ENCODE measurements around the gene MFAP3.
"Not testable (repeated sequence)": the region's sequence is repeated elsewhere in the genome, so short reads cannot be mapped to it uniquely, and the experiment has no call there.

The MFAP3 gene

DNA sequence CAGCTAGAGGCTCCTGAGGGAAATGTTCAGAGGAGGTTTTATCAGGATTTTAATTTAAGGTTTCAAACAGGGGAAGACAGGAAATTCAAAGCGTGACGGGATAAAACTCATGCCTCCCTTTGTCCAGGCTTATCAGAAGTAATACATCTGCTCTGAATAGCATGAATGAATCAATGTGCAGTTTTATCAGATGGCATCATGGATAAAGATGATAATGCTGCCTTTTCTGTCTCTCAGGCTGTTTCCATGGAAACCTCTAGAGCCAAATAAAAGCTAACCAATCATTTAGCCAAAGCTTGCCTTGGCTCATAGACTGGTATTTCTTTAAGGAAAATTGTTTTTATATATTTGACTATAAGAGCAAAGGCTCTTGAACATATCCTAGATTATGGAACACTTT lies 16.4 kb downstream of the MFAP3 start:
- DNase-seq = no peak

DNA sequence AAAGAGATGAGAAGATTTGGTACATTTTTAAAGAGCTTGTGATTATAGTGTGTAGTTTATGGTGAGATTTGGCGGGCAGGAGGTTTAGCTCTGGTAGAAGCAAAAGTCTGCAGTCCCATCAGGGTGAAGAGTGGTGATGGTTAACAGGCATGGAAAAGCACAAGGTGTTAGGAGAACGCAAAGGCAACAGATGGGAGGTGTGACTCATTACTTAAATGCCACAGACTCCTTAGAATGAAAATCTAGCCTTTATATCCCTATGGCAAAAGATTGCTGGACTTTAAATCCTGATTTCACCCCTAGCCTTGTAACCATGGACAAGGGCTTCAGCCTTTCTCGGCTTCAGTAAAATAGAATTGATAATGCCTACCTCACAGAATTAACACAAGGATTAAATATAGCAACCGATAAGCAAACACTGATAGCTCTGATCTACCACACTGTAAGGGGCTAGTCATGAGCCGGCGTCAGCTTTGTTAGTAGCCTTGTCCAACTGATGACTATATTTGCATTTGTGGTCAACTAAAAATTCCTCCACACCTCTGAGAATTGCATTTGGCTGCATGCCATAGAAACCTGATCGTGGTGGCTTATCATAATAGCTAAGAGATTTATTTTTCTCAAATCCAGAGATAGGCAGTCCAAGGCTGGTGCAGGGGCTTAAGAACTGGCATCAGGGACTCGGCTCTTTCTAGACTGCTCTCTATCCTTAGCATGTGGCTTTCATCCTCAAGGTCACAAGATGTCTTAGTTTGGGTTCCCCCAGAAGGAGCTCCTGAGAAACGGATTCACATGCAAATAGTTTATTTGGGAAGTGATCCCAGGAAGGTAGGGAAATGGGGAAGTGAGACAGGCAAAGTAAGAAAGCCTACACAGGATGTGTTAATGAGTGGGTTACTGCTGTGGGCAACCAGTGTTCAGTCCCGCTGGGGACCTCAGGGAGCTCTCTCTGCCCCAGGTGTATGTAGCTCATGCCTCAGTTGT lies 19.6 kb downstream of the MFAP3 start:
- DNase-seq = no peak

DNA sequence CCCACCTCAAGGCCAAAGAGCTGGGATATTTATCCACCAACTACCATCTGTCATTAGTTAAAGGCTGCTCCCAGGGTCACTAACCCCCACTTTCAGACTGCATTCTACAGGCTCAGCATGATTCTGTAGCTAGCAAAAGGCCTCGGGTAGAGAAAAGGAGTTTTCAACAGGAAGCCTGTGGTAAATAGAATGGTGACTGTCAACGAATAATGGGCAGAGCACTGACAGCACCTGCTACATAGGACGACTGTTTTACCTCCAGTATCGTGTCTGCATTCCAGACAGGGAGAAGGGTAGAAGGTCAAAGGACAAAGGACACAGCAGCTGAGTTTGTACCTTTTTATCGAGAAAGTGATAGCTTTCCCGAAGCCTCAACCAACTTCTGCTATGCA lies 20.3 kb downstream of the MFAP3 start:
- no peak for DNase-seq

DNA sequence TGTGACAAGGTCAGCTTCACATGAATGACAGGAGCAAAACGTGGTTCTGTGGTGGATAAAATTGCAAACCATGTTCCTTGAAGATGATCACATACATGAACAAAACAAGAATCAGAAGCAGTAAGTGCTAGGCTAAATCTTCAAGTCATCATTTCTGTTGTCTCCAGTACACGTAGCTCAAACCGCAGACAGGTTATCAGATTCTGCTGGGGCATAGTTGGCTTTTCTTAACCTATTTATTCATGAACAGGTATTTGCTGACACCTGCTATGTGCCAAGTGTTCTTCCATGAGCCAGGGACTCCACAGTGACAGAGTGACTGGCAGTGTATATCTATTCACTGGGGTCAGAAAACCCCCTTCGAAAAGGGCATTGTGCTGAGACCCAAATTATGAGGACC lies 20.8 kb downstream of the MFAP3 start:
- no peak for DNase-seq

DNA sequence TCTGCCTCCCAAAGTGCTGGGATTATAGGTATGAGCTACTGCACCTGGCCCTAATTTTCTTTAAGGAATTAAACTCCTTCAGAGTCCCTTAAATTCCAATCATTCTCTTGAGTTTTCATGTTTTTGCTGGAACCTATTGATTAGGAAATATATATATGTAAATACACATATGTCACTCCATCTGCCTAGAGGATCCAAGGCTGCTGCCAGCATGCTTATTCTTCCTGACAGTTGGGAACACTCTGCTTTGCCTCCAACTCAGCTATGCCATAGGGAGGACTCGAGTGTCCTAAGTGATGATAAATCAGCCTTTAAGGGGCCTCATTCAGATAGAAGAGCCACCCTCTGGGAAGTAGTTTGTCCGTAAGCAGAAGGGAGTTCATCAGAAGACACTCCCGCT lies 21.8 kb downstream of the MFAP3 start:
- DNase-seq = no peak

DNA sequence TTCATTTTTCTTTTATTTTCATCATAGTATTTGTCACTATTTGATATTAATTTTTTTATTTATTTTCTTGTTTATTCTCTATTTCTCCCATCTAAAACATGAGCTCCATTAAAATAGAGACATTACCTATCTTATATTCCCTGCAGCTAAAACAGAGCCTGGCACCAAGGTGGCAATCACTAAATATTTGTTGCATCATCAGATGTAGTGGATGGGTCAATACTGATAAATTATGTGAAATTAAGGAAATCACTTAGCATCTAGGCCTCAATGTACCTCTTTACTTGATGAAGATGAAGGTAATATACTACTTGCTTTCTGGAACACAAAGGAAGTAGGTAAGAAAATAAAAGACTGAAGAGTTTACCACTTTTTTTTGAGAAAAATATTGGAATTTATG lies 24.6 kb downstream of the MFAP3 start:
- DNase-seq = no peak

DNA sequence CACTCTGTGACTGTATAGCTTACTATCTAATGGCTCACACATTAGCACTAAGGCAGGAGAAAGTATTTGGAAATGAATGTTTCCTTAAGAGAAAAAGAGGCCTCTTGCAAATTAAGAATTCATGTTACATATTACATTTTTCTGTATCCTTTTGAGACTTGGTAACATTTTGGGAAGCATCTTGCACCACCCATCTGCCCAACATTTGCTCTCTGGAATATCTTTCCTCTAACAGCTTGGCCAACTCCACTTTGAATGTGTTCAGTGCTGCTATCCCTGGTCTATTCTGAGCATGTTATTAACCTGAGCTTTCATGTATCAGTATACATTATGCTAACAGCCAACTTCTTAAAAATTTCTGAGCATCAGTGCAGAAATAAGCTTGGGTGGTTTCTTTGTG lies 27.2 kb downstream of the MFAP3 start:
- no peak for DNase-seq

DNA sequence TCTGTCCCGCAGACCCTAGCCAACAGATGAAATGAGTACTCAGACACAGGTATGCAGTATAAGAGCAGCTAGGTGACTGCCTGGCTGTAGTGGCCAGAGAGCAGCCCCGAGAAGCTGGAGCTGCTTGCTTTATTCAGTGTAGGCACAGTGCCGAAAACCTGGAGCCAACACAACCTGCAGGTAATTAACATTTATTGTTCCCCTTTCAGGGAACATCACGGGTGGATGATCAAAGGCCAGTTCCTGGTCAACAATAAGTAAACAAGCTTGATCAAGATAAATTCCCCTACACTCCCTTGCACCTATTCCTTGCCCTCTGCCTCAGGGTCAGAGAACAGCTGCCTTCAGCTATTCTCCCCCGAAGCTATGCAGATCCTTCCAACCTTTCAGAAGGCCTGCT lies 31.1 kb downstream of the MFAP3 start:
- DNase-seq = not testable (repeated sequence)

DNA sequence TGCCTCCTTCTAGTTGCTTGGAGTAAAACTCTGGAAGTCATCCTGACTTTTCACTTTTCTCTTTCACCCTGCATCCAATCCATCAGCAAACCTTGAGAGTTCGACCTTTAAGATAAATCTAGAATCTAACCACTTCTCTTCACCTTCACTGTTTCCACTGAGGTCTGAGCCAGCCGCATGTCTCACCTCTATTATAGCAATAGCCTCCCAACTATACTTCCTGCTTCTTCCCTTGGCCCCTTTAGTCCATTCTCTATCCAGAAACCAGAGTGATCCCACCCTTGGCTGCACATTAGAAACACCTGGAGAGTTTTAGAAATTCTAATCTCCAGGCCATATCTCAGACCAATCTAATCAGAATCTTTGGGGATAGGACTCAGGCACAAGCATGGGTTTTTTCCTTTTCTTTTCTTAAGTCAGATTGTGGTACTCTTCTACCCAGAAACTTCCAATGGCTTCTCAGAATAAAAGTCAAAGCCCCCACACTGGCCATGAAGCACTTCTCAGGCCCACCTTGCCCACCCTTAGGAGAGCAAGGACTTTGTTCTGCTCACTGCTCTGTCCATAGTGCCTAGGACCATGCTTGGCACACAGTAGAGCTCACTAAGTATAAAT lies 33.1 kb downstream of the MFAP3 start:
- no peak for DNase-seq

DNA sequence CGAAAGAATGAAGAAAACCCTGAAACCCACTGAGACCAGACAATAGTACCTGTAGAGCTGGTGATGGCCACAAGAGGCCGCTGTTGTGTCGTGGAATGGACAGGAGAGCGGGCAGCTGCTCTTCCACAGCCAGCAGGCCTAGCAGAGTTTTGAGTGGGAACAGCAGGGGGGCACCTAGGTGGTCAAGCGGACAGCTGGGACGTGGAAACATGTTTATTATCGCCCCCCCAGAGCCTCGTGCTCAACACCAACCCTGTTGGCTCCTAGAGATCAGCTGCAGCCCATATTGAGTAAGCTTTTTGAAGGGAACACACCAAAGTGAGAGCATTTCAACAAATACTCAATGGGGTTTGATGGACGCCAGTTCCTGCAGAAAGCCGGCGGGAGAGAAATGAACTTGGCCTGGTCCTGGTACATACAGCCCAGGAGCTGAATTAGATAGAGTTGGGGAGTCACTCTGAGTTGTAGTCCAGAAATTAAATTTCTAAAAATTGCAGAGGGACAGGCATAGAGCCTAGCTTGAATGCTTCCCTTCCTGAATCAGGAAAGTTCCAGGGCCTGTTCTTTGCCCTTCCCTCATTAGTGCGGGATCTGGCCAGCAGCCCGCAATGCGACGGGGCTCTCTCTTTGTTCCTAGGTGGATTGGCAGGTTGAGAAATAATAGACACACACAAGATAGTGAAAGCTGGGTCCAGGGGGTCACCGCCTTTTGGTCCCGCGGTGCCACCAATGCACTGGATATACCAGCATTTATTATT lies 33.8 kb downstream of the MFAP3 start:
- DNase-seq = peak; percentile 82

DNA sequence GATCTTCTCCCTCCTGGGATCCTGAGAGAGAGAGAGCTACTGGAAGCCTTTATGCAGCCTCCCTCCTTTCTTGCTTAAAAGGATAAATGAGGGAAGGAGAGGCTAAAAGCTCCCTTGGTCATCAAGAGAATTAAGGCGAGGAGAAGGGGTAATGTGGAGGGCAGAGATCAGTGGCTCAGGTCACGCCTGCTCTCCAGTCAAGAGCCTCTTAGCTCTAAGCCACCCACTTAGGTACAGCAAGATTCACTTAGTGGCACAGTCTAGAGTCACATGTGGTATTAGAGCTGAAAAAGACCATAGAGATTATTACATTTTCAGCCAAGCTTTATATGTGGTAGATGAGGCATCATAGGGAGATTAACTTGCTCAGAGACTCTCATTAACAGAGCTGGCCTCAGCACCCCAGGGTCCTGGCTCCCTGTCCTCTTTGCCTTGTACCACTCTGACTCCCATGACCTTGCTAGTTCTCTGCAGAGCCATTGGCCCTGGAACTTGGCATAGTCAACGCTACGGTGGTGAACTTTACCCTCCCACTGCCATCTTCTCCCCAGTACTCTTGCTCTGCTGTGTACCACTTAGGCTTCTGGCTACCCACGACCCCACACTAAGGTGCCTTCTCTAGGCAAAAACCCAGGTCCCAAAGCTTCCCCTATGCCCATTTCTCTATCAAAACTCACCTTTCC lies 37.6 kb downstream of the MFAP3 start:
- DNase-seq = no peak

DNA sequence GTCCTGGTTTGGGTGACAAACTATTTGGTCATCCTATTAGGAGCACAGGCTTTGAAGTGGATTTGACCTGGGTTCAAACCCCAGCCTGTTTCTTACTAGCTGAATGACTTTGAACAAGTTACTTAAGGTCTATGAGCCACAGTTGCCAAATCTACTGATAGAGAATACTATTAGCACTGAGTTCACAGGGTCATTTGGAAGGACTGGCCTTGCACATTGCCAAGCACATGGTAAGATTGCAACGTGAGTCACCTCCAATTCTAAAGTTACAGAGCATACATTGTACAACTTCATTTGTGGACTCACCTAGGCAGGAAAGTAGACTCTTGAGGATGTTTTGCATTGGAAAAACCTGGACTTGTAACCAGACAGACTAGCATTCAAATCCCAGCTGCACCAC lies 38.9 kb downstream of the MFAP3 start:
- DNase-seq = no peak

DNA sequence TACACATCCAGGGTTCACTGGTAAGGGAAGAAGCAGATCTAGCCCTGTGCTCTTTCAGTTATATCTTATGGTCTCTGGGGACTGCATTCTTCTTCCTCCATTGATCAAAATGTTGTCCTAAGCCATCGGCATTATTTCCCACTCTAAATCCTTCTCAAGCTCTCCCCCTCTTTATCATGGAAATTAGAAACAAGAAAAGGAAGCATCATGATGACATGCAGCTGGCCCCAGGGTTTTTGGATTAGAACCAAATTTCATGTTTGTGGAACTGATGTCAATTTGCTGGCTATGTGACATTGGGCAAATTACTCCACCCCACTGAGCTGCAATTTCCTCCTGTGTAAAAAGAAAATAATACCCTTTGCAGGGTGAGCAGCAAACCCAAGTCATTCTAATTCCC lies 39.5 kb downstream of the MFAP3 start:
- DNase-seq = no peak

DNA sequence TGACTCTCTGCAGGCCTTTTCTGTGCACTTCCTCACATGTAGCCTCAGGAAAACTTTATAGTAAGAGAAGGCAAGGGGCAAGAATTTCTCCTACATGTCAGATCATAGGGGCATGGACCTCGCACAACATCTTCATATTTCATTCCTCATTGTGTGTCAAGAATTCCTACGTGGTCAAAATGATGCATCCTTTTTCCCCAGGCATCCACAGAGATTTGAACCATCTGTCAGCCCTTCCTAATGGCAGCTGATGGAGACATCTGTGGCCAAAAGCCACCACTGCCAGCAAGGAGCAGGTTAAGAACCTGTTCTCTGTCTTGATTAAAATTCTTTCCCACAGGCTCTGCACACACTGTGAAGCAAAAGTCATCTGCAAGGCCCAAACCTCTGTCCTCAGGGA lies 42.5 kb downstream of the MFAP3 start:
- DNase-seq = no peak

DNA sequence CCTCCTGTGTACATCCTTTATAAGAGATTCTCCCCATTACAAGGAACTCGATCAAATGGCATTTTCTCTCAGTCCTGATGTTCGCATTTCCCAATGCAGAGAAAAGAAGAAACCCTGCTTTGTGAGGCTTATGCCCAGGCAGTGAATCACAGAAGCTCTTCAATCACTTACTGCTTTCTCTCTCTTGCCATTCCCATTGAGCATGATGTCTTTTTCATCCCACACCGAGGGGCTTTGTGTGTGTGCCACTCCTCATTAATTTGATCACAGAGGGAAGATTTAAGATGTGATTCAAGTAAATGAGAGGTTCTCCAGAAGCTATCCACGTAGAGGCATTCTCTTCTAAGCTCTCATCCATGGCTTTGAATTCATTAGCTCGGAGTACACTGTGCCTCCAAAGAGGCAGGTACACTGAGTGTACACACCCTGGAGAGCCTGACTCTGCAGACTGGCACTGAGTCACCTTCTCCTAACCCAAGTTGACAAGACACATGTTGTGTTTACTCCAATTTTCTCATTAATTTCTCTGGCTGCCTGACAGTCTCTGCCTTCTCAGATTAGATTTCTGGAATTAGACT lies 45.4 kb downstream of the MFAP3 start:
- DNase-seq = no peak

DNA sequence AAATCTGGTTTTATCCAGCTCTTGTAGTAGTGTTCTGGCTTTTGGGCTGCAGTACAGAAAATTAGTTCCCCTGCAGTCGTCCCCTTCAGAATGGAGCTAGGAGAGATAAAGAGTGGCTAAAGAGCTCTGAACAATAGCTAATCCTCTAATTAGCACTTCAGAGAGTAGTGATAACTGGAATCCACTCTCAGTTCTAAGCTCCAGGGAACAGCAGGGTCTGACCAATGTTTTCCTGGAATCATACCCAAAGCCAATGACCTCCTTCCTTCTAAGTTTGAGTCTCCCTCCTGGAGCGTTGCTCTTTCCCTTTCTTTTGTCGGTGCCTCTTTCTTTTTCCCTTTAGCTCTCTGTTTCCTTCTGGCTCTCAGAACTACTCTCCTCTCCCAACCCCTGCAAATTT lies 47.4 kb downstream of the MFAP3 start:
- no peak for DNase-seq

DNA sequence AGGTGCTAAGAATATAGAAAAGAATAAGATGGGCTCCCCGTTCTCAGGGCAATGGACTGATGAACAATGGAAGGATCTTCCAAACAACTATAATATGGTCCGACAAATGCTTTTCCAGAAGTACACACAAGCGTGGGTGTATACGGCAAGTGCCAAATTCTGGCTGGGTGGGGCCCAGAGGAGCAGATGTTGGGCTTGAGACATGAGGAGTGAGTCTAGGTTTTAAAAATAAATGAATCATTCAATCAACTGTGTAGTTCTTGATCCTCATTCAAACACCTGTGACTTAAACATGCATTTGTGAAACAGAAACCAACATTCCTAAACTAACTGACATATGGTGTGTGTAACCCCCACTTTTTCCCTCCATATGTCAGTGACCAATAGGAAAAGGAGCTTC lies 47.9 kb downstream of the MFAP3 start:
- no peak for DNase-seq

DNA sequence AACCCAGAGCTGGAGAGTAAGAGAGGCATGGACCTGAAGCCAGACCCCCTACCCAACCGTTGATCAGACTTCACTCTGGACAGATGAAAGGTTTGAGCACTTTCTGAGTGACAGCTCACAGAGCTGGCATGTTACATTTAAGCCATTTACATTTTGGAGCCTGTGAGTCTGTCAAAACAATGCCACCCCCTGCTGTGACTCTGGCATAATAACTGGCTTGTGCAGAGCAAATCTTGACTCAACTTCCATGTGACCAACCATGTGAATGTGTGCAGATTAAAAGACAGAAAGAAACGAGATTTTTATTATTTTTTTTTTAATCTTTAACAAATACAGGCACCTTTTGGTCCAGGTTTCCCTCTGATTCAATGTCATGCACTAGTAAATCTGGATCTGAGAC lies 48.5 kb downstream of the MFAP3 start:
- DNase-seq = no peak

DNA sequence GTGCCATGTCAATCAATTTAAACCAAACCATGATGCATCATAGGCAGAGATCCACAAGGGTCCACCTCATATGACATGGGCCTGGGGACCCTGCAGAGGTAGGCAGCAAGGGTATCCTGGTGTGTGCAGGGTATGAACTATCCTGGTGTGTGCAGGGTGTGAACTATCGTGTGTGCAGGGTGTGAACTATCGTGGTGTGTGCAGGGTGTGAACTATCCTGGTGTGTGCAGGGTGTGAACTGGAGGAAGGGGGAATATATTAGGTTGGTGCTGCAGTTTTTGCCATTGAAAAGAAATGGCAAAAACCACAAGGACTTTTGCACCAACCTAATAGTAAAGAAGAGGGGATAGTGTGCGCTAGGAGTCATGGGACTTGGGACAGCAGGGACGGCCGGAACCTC lies 50.0 kb downstream of the MFAP3 start:
- DNase-seq = no peak

DNA sequence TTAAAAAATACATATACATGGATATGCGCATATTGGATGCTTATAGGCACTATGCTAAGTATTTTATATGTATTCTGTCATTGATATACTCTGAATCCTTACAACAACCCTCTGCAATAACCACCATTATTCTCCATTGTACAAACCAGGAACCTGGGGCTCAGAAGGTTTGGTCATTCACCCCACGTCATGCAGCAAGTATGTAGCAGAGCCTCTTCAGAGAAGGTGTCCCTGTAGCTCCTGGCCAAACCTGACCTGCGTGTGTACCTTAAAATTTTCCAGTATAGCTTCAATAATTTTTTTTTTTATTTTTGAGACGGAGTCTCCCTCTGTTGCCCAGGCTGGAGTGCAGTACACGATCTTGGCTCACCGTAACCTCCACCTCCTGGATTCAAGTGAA lies 51.9 kb downstream of the MFAP3 start:
- DNase-seq = no peak

DNA sequence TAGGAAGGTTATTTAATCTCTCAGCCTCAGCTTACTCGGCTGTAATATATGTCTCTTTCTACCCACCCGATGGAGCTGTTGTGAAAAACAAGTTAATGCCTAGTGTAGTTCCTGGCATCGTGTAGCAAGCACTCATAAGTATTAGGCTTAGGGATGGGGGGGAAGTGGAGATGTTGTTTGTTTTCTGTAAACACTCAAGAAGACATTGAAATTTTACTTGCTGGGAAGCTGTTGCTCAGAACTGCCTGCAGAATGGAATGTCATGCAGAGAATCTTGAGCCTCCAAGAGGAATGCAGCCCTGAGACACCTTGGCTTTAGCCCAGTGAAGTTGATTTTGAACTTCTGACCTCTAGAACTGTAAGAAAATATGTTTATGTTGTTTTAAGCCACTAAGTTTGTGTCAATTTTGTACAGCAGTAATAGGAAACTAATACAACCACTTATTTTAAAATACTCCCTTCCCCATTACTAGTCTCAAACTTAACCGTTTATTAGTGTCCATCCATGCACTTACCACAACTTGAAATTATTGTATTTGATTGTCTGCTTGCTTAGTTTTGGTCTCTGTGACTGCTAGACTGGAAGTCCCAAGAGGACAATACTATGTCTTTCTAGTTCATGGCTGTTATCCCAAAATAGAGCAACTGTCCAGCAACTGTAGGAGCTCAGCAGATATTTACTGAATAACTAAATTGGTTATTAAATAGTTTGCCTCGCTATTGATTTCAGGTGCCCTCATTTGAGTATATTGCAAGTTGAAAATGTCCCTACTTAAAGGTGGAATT lies 53.8 kb downstream of the MFAP3 start:
- no peak for DNase-seq

DNA sequence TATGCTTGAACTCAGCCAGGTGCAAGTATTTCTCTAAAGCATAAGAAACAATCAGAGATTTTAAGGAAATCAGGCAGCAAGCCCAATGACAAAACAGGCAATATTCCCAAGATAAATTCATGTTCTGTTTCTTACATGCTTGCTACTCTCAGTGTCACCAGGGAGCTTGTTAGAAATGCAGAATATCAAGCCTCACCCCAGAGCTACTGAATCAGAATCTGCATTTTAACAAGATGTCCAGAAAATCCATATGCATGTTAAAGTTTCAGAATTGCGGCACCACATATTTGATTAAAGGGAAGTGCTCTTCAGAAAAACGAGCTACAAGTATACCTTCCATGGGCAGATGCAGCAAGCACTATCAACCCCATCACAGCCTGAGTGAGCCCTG lies 54.4 kb downstream of the MFAP3 start:
- no peak for DNase-seq

All from activated gamma-delta T cell treated with Interleukin-2 at 50 U/mL for 16 hours (primary cell).